HG03520 (cell line): Measurements from ENCODE around the gene MUS81.
"Not testable (repeated sequence)": the region's sequence is repeated elsewhere in the genome, so short reads cannot be mapped to it uniquely, and the experiment has no call there.

ENCODE experiments used
- ATAC-seq: cut with Tn5 transposase; IDR thresholded peaks from one replicate; pipeline ENCODE4 v1.9.1; 2021; ENCODE audit warnings: mild to moderate bottlenecking, moderate library complexity; ENCODE audit not compliant: unreplicated experiment

Gene MUS81

DNA sequence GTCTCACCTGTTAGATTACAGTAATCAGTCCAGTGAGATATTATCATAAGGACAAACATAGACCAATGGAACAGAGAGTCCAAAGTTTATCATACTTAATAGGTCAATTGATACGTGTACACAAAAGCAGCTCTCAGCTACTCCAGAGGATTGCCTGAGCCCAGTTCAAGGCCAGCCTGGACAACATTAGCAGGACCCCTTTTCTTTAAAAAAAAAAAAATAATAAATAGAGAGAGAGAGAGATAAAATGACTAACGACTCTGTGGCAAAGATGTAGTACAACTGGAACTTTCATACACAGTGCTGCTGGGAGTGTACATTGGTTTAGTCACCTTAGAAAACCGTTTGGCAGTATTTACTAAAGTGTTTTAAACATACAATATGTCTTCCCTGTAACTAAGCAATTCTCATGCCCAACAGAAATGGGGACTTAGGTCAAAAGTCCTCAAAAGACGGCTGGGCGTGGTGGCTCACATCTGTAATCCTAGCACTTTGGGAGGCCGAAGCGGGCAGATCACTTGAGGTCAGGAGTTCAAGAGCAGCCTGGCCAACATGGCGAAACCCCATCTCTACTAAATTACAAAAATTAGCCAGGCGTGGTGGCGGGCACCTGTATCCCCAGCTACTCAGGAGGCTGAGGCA, 15.9 kb upstream of the MUS81 start:
- no peak for ATAC-seq

DNA sequence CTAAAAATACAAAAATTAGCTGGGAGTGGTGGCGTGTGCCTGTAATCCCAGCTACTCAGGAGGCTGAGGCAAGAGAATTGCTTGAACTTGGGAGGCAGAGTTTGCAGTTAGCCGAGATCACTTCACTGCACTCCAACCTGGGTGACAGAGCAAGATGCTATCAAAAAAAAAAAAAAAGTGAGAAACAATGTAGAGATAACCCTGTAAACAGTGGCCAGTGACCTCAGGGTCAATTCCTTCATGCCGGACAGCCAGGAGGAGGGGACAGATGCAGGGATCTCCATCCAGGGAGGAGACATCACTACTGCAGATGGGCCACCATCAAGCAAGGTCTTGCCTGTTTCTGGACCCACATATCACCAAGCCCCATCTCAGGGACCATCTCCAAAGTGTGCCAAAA, 12.5 kb upstream of the MUS81 start:
- no peak for ATAC-seq

DNA sequence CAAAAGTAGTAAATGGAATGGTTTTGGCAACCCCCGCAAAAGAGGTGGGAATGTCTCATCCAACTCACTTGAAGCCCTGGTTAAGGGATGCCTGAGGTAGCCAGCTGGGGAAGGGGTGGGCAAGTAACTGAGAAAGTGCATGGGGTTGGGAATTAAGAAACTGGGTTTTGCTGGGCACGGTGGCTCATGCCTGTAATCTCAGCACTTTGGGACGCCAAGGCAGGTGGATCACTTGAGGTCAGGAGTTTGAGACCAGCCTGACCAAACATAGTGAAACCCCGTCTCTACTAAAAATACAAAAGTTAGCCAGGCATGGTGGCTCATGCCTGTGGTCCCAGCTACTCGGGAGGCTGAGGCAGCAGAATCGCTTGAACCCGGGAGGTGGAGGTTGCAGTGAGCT, 11.5 kb upstream of the MUS81 start:
- not testable (repeated sequence) for ATAC-seq

DNA sequence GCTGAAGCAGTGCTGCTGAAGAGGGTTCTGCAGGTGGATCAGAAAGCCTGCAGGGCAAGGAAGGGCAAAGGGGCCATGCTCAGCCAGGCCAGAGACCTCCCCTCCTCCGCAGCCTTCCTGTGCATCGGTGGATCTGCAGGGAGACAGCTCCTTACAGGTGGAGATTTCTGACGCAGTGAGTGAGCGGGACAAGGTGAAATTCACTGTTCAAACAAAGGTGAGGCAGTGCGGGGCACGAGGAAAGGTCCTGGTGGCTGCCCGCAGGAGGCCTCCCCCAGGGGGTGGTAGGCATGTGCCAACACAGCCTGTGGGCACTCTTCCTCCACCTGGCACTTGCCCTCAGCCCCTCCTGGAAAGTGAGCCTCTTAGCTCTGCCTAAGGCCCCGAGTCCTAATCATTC, 10.9 kb upstream of the MUS81 start:
- no peak for ATAC-seq

DNA sequence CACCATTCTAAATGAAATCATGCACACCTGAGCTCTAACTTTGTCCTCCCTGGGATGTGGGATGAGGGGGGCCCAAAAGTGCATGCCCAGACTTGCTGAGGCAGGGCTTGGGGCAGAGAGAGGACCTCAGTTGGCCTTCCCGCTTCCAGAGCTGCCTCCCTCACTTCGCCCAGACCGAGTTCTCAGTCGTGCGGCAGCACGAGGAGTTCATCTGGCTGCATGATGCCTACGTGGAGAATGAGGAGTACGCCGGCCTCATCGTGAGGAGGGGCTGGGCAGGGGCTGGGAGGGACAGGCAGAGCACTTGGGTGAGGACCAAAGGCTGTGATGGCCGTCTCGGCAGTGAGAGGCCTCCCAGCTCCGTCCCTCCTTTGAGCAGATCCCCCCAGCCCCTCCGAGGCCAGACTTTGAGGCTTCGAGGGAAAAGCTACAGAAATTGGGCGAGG, 10.4 kb upstream of the MUS81 start:
- no peak for ATAC-seq

DNA sequence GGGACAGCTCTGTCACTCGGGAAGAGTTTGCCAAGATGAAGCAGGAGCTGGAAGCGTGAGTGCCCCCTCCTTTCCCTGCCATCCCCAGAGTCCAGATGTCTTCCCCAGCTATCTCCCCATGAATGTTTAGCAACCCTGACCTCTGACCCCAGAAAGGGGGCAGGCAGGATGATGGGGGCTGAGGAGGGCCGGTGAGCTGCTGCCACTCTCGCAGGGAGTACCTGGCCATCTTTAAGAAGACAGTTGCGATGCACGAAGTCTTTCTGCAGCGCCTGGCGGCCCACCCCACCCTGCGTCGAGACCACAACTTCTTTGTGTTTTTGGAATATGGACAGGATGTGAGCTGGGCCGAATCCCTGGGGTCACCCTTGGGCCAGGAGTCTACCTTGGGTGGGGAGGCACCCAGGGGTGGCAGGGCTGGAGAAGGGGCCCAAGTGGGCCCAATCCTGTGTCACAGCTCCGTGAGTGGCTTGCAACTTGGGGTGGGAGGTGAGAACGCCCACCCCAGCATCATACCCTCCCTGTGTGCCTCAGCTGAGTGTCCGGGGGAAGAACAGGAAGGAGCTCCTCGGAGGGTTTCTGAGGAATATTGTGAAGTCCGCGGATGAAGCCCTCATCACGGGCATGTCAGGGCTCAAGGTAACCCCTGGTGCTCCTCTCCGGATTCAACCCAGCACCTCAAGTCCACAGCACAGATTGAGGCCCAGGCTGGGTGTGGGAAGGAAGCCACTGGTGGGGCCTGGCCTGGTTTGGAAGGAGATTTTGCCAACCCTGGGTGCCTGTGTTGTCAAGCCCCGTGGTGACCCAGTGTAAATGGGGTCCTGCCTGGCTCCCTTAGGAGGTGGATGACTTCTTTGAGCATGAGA, 9.8 kb upstream of the MUS81 start:
- ATAC-seq, result no peak

DNA sequence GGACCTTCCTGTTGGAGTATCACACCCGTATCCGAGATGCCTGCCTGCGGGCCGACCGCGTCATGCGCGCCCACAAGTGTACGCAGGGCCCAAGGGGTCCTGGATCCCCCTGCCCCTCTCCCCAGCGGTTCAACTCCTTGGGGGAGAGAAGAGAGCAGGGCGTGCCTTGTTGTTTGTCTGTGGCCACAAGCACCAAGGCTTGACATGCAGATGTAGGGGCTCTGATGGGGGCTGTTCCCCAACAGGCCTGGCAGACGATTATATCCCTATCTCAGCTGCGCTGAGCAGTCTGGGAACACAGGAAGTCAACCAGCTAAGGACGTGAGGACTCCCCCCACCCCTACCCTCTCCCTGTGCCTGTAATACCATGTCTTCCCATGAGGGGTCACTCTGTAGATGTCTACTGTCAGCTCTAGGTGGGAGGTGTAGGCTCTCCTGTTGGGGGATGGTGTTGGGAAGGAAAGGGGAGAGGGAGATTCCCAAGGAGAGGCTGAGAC, 9.1 kb upstream of the MUS81 start:
- no peak for ATAC-seq

DNA sequence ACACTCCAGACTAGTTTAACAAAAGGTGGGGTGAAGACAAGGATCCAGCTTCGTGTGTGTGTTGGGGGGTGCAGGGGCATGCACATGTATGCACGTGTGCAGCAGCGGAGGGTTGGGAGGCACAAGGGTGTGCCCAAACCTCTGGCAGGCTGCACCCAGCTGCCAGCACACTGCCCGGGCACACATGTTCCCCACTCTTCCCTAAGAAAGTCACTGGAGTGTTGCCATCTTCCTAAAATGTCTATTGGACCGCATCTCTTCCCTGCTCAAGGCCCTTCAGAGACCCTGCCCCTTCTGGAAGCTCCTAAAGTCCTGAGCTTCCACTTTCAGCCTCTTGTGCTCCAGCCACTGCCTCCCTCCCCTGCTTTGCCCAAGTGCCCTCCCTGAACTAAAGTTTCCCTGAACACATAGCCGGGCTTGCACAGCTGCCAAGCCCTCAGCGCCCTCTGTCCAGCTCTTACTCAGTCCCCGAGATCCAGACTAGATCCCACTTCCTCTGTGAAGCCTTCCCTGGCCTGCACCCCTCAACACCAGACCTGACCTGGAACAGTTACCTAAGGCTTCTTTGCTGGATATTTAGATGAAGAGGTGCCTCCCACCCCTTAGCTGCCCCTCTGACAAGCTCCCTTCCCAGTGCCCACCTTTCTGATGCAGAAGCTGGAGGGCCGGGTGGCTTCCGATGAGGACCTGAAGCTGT, 8.3 kb upstream of the MUS81 start:
- no peak for ATAC-seq

DNA sequence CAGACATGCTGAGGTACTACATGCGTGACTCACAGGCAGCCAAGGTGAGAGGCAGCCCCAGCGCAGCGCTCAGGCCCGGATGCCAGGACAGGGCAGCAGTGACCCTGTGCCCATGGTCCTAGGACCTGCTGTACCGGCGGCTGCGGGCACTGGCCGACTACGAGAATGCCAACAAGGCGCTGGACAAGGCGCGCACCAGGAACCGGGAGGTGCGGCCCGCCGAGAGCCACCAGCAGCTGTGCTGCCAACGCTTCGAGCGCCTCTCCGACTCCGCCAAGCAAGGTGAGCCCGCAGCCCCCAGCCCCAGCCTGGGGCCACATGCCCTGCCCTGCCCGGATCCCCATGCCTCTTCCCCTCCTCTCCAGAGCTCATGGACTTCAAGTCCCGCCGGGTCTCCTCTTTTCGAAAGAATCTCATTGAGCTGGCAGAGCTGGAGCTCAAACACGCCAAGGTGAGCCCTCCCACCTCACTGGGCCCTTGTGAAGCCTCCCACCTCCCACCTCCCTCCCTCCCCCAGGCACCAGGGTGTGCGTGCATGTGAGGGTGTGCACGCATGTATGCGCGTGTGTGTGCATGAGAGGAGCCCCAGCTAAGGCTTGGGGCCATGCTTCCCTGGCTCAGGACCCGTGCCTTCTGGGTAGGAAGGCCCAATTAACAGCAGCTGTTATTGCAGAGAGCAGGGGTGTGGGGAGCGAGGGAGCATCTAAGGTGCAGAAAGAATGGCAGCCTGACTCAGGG, 7.6 kb upstream of the MUS81 start:
- ATAC-seq, result no peak

DNA sequence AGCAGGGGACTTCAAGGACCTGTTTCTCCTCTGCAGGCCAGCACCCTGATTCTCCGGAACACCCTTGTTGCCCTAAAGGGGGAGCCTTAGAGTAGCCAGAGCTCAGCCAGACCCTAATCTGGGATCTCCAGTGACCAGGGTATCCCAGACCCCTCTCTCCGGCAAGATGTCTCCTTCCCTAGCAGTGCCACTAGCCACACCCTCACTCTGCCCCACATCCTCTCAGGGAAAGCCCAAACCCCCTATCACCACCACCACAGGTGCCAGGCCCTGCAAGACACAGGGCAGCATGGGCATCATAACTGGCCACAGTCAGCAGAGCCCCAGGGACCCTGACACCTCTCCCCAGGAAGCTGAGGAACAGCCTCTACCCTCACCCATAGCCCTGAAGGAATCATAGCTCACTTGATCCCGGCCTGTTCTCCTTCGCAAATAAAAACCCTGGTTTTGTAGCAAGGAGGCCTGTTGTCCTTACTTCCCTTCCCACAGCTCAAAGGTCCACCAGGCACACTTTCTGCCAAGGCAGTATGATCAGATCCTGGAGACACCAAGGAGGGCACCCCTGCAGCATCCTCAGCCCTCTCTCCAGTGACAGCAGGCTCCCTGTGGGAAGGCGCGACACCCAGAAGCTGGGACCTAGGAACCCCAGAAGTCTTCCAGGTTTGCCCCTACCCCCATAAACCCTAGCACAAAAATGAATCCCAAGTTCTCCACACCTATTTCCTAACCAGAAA, 6.8 kb upstream of the MUS81 start:
- no peak for ATAC-seq

DNA sequence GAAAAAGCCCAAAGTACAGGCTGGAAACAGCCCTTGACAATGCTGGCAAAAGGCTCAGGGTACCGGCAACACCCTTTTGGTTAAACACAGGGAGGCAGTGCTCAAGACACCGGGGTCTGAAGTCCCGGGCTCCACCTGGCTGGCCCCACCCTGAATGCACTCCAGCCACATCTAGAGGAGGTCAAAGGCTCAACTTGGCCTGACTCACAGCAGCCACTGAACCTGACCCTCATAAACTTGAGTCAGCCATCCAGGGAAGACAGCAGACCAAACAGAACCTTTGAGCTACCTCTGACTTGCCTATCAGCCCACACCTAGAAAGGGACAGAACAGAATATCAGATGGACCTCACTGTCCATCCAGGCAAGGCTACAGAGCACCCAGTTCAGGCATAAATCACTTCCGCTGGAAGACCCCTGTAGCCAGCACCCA, 6.1 kb upstream of the MUS81 start:
- no peak for ATAC-seq

DNA sequence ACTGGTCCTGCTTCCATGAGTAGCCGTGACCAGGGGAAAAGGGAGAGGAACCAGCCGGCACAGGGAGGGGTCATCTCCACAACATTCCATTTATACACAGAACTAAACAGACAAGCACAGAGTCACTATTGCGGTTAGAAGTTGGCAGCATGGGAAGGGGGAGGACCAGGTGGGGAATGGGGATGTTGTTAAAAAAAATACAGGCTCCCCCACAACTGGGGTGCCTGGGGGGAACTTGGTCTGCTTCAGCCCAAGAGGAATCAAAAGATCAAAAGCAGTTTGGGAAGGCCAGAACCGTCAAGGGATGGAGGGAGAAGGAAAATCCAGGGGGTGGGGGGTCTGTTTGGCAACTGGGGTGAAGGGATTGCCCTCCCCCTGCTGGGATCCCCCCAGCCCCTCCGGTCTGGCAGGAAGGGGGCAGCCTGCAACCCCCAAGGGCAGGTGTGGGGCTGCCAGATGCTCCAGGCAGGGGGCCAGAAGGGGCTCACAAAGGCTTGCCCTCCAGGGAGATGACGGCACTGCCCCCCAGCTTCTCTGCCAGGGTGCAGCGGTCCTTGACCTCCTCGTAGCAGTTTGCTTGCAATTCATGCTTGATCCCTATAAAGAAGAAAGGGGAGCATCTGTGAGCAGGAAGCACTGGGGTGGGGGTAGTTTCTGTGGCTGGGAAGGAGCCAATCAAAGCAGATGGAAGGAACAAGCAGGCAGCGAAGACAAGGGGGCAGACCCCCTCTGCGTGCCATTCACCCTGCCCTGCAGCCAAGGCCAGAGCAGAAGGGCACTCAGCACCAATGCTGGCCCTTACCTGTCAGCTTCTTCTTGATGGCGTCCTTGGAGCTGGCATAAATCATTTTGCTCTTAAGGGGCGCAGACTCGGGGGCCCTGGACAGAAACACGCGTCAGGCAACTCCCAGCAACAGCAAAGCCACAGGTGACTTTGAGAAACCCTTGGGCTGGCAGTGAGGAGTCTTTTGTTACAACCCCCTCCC, 5.1 kb upstream of the MUS81 start:
- ATAC-seq, result no peak

DNA sequence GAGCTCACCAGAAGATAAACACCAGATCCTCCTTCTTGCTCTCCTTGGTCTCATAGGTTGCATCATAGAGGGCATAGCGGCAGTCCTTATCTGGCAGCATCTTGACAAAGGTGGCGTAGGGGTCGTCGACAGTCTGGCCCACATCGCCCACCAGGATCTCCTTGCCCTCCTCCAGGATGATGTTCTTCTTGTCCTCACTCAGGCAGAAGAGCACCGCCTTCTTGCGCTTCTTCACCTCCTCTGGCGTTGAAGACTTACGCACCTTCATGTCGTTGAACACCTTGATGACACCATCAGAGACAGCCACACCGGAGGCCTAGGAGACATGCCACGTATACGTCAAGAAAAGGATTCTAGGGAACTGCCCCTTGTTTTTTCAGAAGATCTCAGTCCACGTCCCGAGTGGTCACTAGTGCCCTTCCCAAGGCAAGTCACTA, 4.3 kb upstream of the MUS81 start:
- ATAC-seq, result no peak

DNA sequence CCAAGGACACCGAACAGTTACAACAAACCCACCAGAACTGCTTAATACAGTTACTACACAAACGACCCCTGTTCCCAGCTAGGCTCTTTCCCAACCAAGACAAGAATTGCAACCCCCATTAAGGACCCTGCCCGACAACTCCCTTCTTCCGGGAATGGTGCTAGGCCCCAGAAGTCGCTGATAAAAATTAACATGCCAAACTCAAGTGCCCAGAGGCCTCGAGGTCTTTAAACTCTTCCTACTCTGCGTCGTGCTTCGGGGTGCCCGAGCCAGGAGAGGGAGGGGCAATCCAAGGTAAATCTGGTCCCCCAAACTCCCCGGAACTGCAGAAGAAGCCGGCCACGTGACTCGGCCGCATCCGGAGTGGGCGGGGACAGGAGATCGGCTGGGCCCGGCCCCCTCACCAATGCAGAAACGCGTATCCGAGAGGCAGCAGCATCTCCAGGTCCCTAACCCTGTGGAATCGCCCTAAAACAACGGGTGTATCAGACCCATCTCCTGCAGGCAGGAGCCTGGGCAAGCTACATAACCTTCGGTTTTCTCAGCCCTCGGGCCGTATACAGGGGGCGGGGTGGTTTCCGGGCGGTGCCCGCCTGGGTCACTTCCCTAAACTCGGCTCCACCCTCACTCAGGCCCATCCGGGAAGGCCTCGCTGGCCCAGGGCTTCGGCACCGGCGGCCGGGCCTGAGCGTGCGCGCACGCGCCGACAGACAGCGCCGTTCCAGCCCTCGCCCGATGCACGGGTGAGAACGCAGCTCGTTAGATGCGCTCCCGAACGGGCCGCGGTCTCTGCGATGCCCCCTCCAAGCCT, 3.3 kb upstream of the MUS81 start:
- no peak for ATAC-seq

DNA sequence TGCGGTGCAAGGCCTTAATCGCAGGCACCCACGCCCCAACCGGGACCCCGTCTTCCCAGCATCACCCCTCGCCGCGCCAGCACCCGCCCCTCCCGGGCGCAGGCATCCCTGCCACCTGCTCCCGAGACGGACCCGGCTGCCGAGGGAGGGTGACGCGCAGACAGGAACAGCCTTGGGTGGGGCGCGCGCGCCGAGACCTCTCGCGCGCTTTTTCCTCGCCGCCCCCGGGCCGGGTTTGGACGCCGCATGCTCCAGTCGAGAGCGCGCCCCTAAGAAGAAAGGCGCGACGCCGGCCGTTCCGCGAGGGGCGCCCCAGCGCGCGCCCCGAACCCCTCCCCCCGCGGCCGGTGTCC, 2.8 kb upstream of the MUS81 start:
- peak; percentile 1 for ATAC-seq

DNA sequence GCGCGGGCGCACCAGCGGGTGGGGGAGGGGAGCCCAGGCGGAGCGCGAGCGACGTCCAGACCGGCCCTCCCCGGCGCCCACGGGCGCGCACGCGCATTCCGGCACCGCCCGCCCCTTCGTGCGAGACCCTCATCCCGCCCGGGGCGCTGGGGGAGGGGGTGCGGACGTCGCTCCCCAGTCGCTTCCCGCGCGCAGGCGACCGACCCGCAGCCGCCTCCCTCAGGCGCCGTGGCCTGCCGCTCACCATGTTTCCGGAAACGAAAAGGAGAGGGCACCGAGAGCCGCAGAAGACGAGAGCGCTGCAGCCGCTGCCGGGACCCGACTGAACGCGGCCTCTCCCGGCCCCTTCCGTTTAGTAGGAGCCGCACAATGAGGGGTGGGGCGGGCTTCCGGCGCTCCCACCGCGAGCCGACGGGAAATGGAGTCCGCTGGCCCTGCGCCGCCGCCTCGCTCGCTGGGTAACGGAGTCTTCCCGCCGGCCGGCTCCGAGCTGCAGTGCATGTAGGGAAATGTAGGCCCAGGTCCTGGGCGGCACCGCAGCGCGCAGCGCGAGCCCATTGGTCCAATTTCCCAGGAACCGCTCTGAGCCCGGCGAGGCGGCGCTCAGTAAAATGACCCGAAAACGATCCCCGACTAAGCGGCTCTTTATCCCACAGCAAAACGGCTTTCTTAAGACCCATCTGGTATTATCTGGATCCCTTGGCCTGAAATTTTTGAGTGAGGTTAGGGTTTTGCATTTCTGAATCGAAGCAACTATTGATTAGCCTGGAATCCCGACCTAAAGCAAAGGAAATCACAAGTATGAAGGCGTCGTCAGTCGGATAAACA, 2.2 kb upstream of the MUS81 start, which contains the start of gene CFL1:
Gene CFL1, minus strand, starts transcription at position 328 of the 828 bp plus-strand sequence. Its CDS starts 81 bp downstream, at position 247.
- ATAC-seq, result peak; percentile 43

DNA sequence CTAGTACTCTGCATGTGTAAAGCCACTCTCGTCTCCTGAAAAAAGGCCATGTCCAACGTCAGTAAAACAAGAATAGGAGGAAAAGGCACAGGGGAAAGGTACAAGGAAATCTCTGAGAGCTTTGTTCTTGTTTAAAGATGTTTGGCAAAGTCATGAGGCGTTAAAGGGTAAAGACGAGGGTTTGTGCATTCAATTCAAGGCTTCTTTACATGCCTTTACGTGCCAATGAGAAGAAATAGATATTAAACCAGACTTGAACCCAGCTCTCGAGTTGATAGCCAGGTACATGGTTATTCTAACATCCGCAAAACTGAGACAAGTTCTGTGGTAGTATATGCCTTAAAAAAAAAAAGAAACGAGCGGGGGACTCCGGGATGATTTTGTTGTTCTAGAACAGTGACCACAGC, 1.5 kb upstream of the MUS81 start:
- no peak for ATAC-seq
